Memory B cell (primary cell): Measurements from ENCODE around the gene BTG2.
A peak's percentile ranks its signal among the peaks of the same experiment; 100 is the strongest.

Experiments used
- ATAC-seq: fragments of 150-1000 bp; cut with Tn5 transposase; 2 replicates; pipeline ENCODE4 v1.10.0; 2021; ENCODE audit warnings: low read depth, mild to moderate bottlenecking, moderate library complexity
- DNase-seq, 2 donors: peaks; one replicate each; pipeline ENCODE4 v3.0.0; 2022; ENCODE audit warnings: low spot score in 2 of 2
- H3K27ac Mint-ChIP-seq: one replicate; pipeline ENCODE4 v1.8.0; 2022; ENCODE audit warnings: mild to moderate bottlenecking, moderate library complexity, mixed read lengths
- H3K27me3 Mint-ChIP-seq: one replicate; pipeline ENCODE4 v1.8.0; 2022; ENCODE audit warnings: mixed read lengths
- H3K36me3 Mint-ChIP-seq: one replicate; pipeline ENCODE4 v1.8.0; 2022; ENCODE audit warnings: mild to moderate bottlenecking, mixed read lengths
- H3K4me1 Mint-ChIP-seq: one replicate; pipeline ENCODE4 v1.8.0; 2022; ENCODE audit warnings: mixed read lengths
- H3K4me3 Mint-ChIP-seq: one replicate; pipeline ENCODE4 v1.8.0; 2022; ENCODE audit warnings: mild to moderate bottlenecking, moderate library complexity, mixed read lengths
- H3K9me3 Mint-ChIP-seq: one replicate; pipeline ENCODE4 v1.8.0; 2022; ENCODE audit warnings: mixed read lengths

The BTG2 gene

GRCh38 chr1:203272633-203273205 is 32.6 kb upstream of the BTG2 start:
- DNase-seq, result no peak
- ATAC-seq, result no peak
- no peaks in the 10 kb centered on the region for H3K27me3 Mint-ChIP-seq
- H3K9me3 Mint-ChIP-seq, result no peaks in the 10 kb centered on the region
- peaks cover 32% of the 10 kb centered on the region for H3K4me1 Mint-ChIP-seq
- H3K27ac Mint-ChIP-seq, result peak overlapping the region; percentile 90
- no peaks in the 10 kb centered on the region for H3K36me3 Mint-ChIP-seq
- peak overlapping the region; percentile 87 for H3K4me3 Mint-ChIP-seq

- no peaks in the 10 kb centered on the region for H3K9me3 Mint-ChIP-seq
- H3K4me3 Mint-ChIP-seq, result peak overlapping the region; percentile 87
- peak overlapping the region; percentile 90 for H3K27ac Mint-ChIP-seq
- ATAC-seq (peak; percentile 77), DNase-seq (peak; percentile 95 to 97)
- H3K4me1 Mint-ChIP-seq, result peaks cover 35% of the 10 kb centered on the region
- no peaks in the 10 kb centered on the region for H3K27me3 Mint-ChIP-seq
- H3K36me3 Mint-ChIP-seq, result no peaks in the 10 kb centered on the region
Measured at GRCh38 chr1:203273206-203273868, 32.0 kb upstream of the BTG2 start.

- H3K9me3 Mint-ChIP-seq, result no peaks in the 10 kb centered on the region
- H3K4me3 Mint-ChIP-seq, result peak overlapping the region; percentile 87
- DNase-seq, result peak in 1 of 2 donors; percentile 64
- H3K27me3 Mint-ChIP-seq, result no peaks in the 10 kb centered on the region
- ATAC-seq, result peak; percentile 45
- no peaks in the 10 kb centered on the region for H3K36me3 Mint-ChIP-seq
- H3K27ac Mint-ChIP-seq, result peak overlapping the region; percentile 90
- peaks cover 42% of the 10 kb centered on the region for H3K4me1 Mint-ChIP-seq
Measured at GRCh38 chr1:203273869-203274602, 31.3 kb upstream of the BTG2 start.

GRCh38 chr1:203274603-203275381 is 30.5 kb upstream of the BTG2 start:
- ATAC-seq (no peak), DNase-seq (no peak)
- Mint-ChIP-seq H3K9me3 (no peaks in the 10 kb centered on the region), H3K27me3 (no peaks in the 10 kb centered on the region), H3K4me1 (peaks cover 44% of the 10 kb centered on the region), H3K36me3 (no peaks in the 10 kb centered on the region), H3K27ac (peak overlapping the region; percentile 90), H3K4me3 (peak overlapping the region; percentile 87)

GRCh38 chr1:203275656-203276272 is 29.6 kb upstream of the BTG2 start:
- Mint-ChIP-seq H3K36me3 (no peaks in the 10 kb centered on the region), H3K9me3 (no peaks in the 10 kb centered on the region), H3K4me1 (peaks cover 47% of the 10 kb centered on the region), H3K4me3 (peak overlapping the region; percentile 87), H3K27ac (peak overlapping the region; percentile 90), H3K27me3 (no peaks in the 10 kb centered on the region)
- DNase-seq (no peak), ATAC-seq (no peak)

- Mint-ChIP-seq H3K27ac (peak overlapping the region; percentile 90), H3K9me3 (no peaks in the 10 kb centered on the region), H3K36me3 (no peaks in the 10 kb centered on the region), H3K4me1 (peaks cover 43% of the 10 kb centered on the region), H3K27me3 (no peaks in the 10 kb centered on the region), H3K4me3 (no peak overlapping the region)
- DNase-seq (no peak), ATAC-seq (no peak)
Measured at GRCh38 chr1:203276408-203276807, 28.9 kb upstream of the BTG2 start.

- no peak for ATAC-seq
- H3K36me3 Mint-ChIP-seq, result no peaks in the 10 kb centered on the region
- peaks cover 46% of the 10 kb centered on the region for H3K4me1 Mint-ChIP-seq
- H3K27me3 Mint-ChIP-seq, result no peaks in the 10 kb centered on the region
- H3K9me3 Mint-ChIP-seq, result no peaks in the 10 kb centered on the region
- H3K4me3 Mint-ChIP-seq, result no peak overlapping the region
- peak overlapping the region; percentile 90 for H3K27ac Mint-ChIP-seq
- no peak for DNase-seq
Measured at GRCh38 chr1:203276916-203277545, 28.3 kb upstream of the BTG2 start.

- peaks cover 59% of the 10 kb centered on the region for H3K4me1 Mint-ChIP-seq
- peak in 1 of 2 donors; percentile 40 for DNase-seq
Measured at GRCh38 chr1:203278082-203278884, 27.0 kb upstream of the BTG2 start.

GRCh38 chr1:203278885-203279406 is 26.4 kb upstream of the BTG2 start:
- Mint-ChIP-seq H3K36me3 (no peaks in the 10 kb centered on the region), H3K4me3 (peak overlapping the region; percentile 30), H3K4me1 (peaks cover 60% of the 10 kb centered on the region), H3K27ac (peak overlapping the region; percentile 58), H3K9me3 (no peaks in the 10 kb centered on the region), H3K27me3 (no peaks in the 10 kb centered on the region)
- DNase-seq (no peak), ATAC-seq (no peak)

More at GRCh38 chr1:203278082-203278884, 27.0 kb upstream of the BTG2 start:
- Mint-ChIP-seq H3K36me3 (no peaks in the 10 kb centered on the region), H3K9me3 (no peaks in the 10 kb centered on the region), H3K4me3 (peak overlapping the region; percentile 36), H3K27me3 (no peaks in the 10 kb centered on the region), H3K27ac (peak overlapping the region; percentile 90)
- ATAC-seq, result no peak

GRCh38 chr1:203280061-203280460 is 25.3 kb upstream of the BTG2 start:
- peaks cover 59% of the 10 kb centered on the region for H3K4me1 Mint-ChIP-seq
- no peaks in the 10 kb centered on the region for H3K36me3 Mint-ChIP-seq
- H3K4me3 Mint-ChIP-seq, result no peak overlapping the region
- no peak overlapping the region for H3K27ac Mint-ChIP-seq
- DNase-seq (no peak), ATAC-seq (no peak)
- H3K9me3 Mint-ChIP-seq, result no peaks in the 10 kb centered on the region
- H3K27me3 Mint-ChIP-seq, result no peaks in the 10 kb centered on the region

- no peaks in the 10 kb centered on the region for H3K27me3 Mint-ChIP-seq
- H3K9me3 Mint-ChIP-seq, result no peaks in the 10 kb centered on the region
- H3K36me3 Mint-ChIP-seq, result no peaks in the 10 kb centered on the region
- no peak overlapping the region for H3K4me3 Mint-ChIP-seq
- H3K27ac Mint-ChIP-seq, result no peak overlapping the region
- H3K4me1 Mint-ChIP-seq, result peaks cover 55% of the 10 kb centered on the region
- no peak for ATAC-seq
- DNase-seq, result no peak
Measured at GRCh38 chr1:203281033-203281432, 24.3 kb upstream of the BTG2 start.

- ATAC-seq (no peak), DNase-seq (no peak)
- no peaks in the 10 kb centered on the region for H3K36me3 Mint-ChIP-seq
- H3K27ac Mint-ChIP-seq, result peak overlapping the region; percentile 89
- no peaks in the 10 kb centered on the region for H3K27me3 Mint-ChIP-seq
- H3K9me3 Mint-ChIP-seq, result no peaks in the 10 kb centered on the region
- peaks cover 63% of the 10 kb centered on the region for H3K4me1 Mint-ChIP-seq
- H3K4me3 Mint-ChIP-seq, result peak overlapping the region; percentile 62
Measured at GRCh38 chr1:203281851-203282661, 23.3 kb upstream of the BTG2 start.
